Smooth muscle cell (in vitro differentiated cells): ENCODE results near the gene DPF3. TPM values are rescaled to one million over a fixed set of nuclear protein-coding genes. Genes with fewer than 3 reads are reported as not detected.

Experiments
- DNase-seq: peaks from one replicate; lab custom pipeline; 2025; ENCODE audit not compliant: unreplicated experiment; lab: John Stamatoyannopoulos, UW
- H2AFZ ChIP-seq: fragments of 200-600 bp; sonication (generic); 2 replicates; pipeline ENCODE4 v1.6.0; 2016; ENCODE audit warnings: antibody characterized with exemption, low read depth, mild to moderate bottlenecking
- H3F3A ChIP-seq: fragments of 200-600 bp; sonication (generic); 2 replicates; pipeline ENCODE4 v1.6.0; 2017; ENCODE audit warnings: antibody characterized with exemption, low read depth
- H3K27ac ChIP-seq: fragments of 200-600 bp; sonication (generic); 2 replicates; pipeline ENCODE4 v1.5.1; 2016; ENCODE audit warnings: low read depth, mild to moderate bottlenecking
- H3K27me3 ChIP-seq: fragments of 200-600 bp; sonication (generic); 2 replicates; pipeline ENCODE4 v1.6.1; 2016; ENCODE audit warnings: low read depth, mild to moderate bottlenecking
- H3K36me3 ChIP-seq: fragments of 200-600 bp; sonication (generic); 2 replicates; pipeline ENCODE4 v1.5.1; 2016; ENCODE audit warnings: low read depth
- H3K4me1 ChIP-seq: fragments of 200-600 bp; sonication (generic); 2 replicates; pipeline ENCODE4 v1.5.1; 2016; ENCODE audit warnings: low read depth
- H3K4me2 ChIP-seq: fragments of 200-600 bp; sonication (generic); 2 replicates; pipeline ENCODE4 v1.6.0; 2016; ENCODE audit warnings: mild to moderate bottlenecking
- H3K4me3 ChIP-seq: fragments of 200-600 bp; sonication (generic); 2 replicates; pipeline ENCODE4 v1.5.1; 2016; ENCODE audit warnings: mild to moderate bottlenecking
- H3K79me2 ChIP-seq: fragments of 200-600 bp; sonication (generic); 2 replicates; pipeline ENCODE4 v1.6.0; 2016; ENCODE audit warnings: low read depth, mild to moderate bottlenecking
- H3K9ac ChIP-seq: fragments of 200-600 bp; sonication (generic); 2 replicates; pipeline ENCODE4 v1.6.0; 2016; ENCODE audit warnings: low read depth
- H3K9me3 ChIP-seq: fragments of 200-600 bp; sonication (generic); replicated peaks from 2 replicates; pipeline ENCODE4 v1.5.1; 2016; ENCODE audit warnings: low read depth
- H4K20me1 ChIP-seq: fragments of 200-600 bp; sonication (generic); 2 replicates; pipeline ENCODE4 v1.6.0; 2016; ENCODE audit warnings: low read depth
- CTCF ChIP-seq: fragments of 200-600 bp; sonication (generic); IDR thresholded peaks from 2 replicates; pipeline ENCODE4 v1.5.1; 2017; ENCODE audit warnings: borderline replicate concordance, mild to moderate bottlenecking, antibody characterized with exemption; ENCODE audit not compliant: insufficient read depth, poor library complexity, severe bottlenecking
- WGBS: methylation state at CpG from one replicate; pipeline ENCODE4 v1.1.7; 2016; ENCODE audit warnings: low lambda C conversion rate; 5-methylcytosine and 5-hydroxymethylcytosine counted together
- polyA plus RNA-seq: library from polyadenylated mRNA; unstranded; fragments of >200 nt; fragmentation: Nextera tagmentation; extraction: Ambion mirVana; gene quantifications from 2 replicates; pipeline ENCODE4 v1.2.1, GENCODE V29; 2016
- total RNA-seq: library from RNA; depleted of rRNA; stranded (reverse); fragments of >200 nt; gene quantifications from 2 replicates; pipeline ENCODE4 v1.2.3, GENCODE V29; 2014

The DPF3 gene
- total and polyA plus RNA-seq, 2 experiments from 2014 or later: 4.9 to 12.6 TPM

DNA sequence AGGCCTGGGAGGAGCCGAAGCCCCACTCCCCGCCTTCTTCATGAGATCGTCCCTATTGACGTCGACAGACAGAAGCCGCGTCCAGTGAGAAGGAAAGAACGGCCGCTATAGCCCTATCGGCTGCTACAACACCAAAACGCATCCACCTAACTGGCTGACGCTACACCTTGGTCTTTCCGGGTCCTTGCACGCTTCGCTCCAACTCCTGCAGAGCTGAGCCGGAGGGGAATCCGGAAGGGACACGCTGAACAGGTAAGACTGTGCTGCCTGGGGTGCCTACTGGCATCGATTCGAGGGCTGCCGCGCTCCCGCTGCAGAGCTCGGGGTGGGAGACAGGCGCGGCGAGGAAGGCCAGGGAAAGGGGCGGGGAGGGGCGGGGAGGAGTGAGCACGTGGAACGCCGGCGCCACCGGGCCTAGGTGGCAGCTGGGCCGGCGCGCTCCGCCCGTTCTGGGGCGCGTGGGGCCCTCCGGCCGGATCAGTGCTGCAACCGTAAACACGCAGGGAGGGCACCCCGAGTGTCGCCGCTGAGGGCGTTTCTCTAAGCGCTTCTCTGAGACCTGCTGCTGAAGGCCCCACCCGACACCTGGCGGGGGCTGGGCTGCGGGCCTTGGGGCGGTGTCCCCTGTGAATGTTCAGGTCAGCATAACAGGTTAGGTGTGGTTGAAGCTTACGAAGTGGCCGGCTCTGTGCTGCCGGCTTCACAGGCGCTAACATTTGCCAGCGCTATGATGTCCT lies 32.6 kb upstream of the DPF3 start, which contains the start of gene DCAF4:
Gene DCAF4, plus strand, starts transcription at position 173 of the 737 bp plus-strand sequence. CDS start 11,515 bp downstream, outside the sequence.
- no peak for TF ChIP-seq CTCF
- WGBS: under 1% methylated on average over 37 of the region's 59 CpGs
- H3K27me3 ChIP-seq: no peaks in the 10 kb centered on the region
- peak; percentile 87 for DNase-seq
- H3K4me1 ChIP-seq: peaks cover 4% of the 10 kb centered on the region
- peak within 1 kb of the TSS; percentile 65 for H3K9ac ChIP-seq
- H2AFZ ChIP-seq: peak within 1 kb of the TSS; percentile 95
- no peaks in the 10 kb centered on the region for H3F3A ChIP-seq
- H3K4me2 ChIP-seq: peak within 1 kb of the TSS; percentile 94
- H3K36me3 ChIP-seq: no peaks in the 10 kb centered on the region
- H3K27ac ChIP-seq: peak within 1 kb of the TSS; percentile 79
- H3K4me3 ChIP-seq: peak within 1 kb of the TSS; percentile 88
- no peaks in the 10 kb centered on the region for H4K20me1 ChIP-seq
- peaks cover 14% of the 10 kb centered on the region for H3K79me2 ChIP-seq
- no peaks in the 10 kb centered on the region for H3K9me3 ChIP-seq

DNA sequence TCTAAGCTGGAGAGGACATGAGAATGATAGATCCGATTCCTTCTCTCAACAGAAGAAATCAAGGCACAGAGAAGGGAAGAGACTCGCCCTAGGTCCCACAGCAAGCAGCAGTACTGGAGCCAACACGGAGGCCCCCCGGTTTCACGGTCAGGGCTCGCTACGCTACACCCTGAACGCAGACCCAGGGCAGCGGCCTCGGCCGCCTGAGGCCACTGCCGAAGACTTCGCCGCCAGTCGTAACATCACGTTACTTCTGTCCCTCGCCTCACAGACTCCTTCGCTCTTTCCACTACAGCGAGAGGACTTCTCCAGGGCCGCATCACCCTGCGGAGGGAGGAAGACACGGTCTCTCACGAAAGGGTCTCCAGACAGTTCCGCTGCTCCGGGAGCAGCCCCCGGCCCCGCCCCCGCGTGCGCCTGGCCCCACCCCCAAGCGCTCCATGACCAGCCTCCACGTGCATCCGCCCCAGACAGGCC lies 32.0 kb upstream of the DPF3 start:
- Histone ChIP-seq H3K27ac (peak overlapping the region; percentile 79), H3K9ac (peak overlapping the region; percentile 65)
- 10% methylated on average over 32 of the region's 33 CpGs for WGBS

GRCh38 chr14:72925171-72925759 lies 31.4 kb upstream of the DPF3 start:
- H3K27ac ChIP-seq: peak overlapping the region; percentile 79

More for the DNA sequence above, 32.0 kb upstream of the DPF3 start:
- Histone ChIP-seq H3K4me1 (peaks cover 4% of the 10 kb centered on the region), H3K4me3 (peak overlapping the region; percentile 88), H3K36me3 (no peaks in the 10 kb centered on the region), H3F3A (no peaks in the 10 kb centered on the region), H3K4me2 (peak overlapping the region; percentile 94), H4K20me1 (no peaks in the 10 kb centered on the region), H3K9me3 (no peaks in the 10 kb centered on the region), H2AFZ (peak overlapping the region; percentile 95), H3K79me2 (peaks cover 14% of the 10 kb centered on the region), H3K27me3 (no peaks in the 10 kb centered on the region)
- TF ChIP-seq CTCF: no peak
- DNase-seq: no peak

More at GRCh38 chr14:72925171-72925759, 31.4 kb upstream of the DPF3 start:
- Histone ChIP-seq H3K4me2 (peak overlapping the region; percentile 94), H3K9me3 (no peaks in the 10 kb centered on the region), H4K20me1 (no peaks in the 10 kb centered on the region), H2AFZ (peak overlapping the region; percentile 95), H3K4me1 (peaks cover 4% of the 10 kb centered on the region), H3K4me3 (peak overlapping the region; percentile 88), H3K9ac (peak overlapping the region; percentile 65), H3K27me3 (no peaks in the 10 kb centered on the region), H3K36me3 (no peaks in the 10 kb centered on the region), H3F3A (no peaks in the 10 kb centered on the region), H3K79me2 (peaks cover 12% of the 10 kb centered on the region)
- no peak for TF ChIP-seq CTCF
- 89% methylated on average over 22 of the region's 22 CpGs for WGBS
- DNase-seq: no peak
